HCT116 (cell line): ENCODE measurements around the gene DOC2A.

Source experiments
- CTCF ChIP-seq, 3 experiments: fragments of 200-600 bp in 1 of 3; sonication (generic) in 1 of 3; IDR thresholded peaks in 2 of 3; conservative IDR thresholded peaks in 1 of 3; 2 replicates each; pipeline ENCODE4 v1.5.1; 2012 to 2017; ENCODE audit warnings: low read depth in 2 of 3, low read length in 2 of 3, antibody characterized with exemption in 1 of 3, borderline replicate concordance in 1 of 3, control low read depth in 1 of 3, mild to moderate bottlenecking in 1 of 3, mixed read lengths in 1 of 3, mixed run types in 1 of 3, moderate library complexity in 1 of 3; ENCODE audit not compliant: insufficient read depth in 1 of 3
- EZH2 ChIP-seq: fragments of 200-600 bp; sonication (generic); IDR thresholded peaks from 2 replicates; pipeline ENCODE4 v1.6.1; 2017; ENCODE audit warnings: antibody characterized with exemption, mixed run types
- POLR2A ChIP-seq: IDR thresholded peaks from 2 replicates; pipeline ENCODE4 v1.7.0; 2011; ENCODE audit warnings: borderline replicate concordance; ENCODE audit not compliant: insufficient read depth, insufficient read length; ENCODE audit errors: extremely low read depth
- RAD21 ChIP-seq: IDR thresholded peaks from 2 replicates; pipeline ENCODE4 v1.6.1; 2012; ENCODE audit warnings: low read depth, mild to moderate bottlenecking
- REST ChIP-seq: IDR thresholded peaks from 2 replicates; pipeline ENCODE4 v1.6.1; 2012; ENCODE audit warnings: low read depth
- SIN3A ChIP-seq: IDR thresholded peaks from 2 replicates; pipeline ENCODE4 v1.6.1; 2012; ENCODE audit warnings: low read depth

- no peak for TF ChIP-seq CTCF (IDR thresholded peaks at IDR 0.05 in 2 of 3, conservative IDR thresholded peaks at IDR 0.05 in 1 of 3; ENCODE audit: borderline replicate concordance in 1 of 3, insufficient read depth in 1 of 3, low read depth in 2 of 3, low read length in 2 of 3)
- no peak for TF ChIP-seq SIN3A
- no peak for TF ChIP-seq EZH2
- no peak for TF ChIP-seq REST
- no peak for TF ChIP-seq POLR2A
- no peak for TF ChIP-seq RAD21
Observed at GRCh38 chr16:30026449-30026848, 15.6 kb upstream of the DOC2A start.
